HUES64 (cell line): Measurements from ENCODE around the gene PEMT.

Experiments
- H3K27ac ChIP-seq: 2 replicates; pipeline ENCODE4 v1.7.0; 2013; ENCODE audit warnings: low read depth, low read length, inconsistent platforms
- H3K27me3 ChIP-seq: 2 replicates; pipeline ENCODE4 v1.6.1; 2013; ENCODE audit warnings: mild to moderate bottlenecking, low read length; ENCODE audit not compliant: insufficient read depth
- H3K36me3 ChIP-seq: 2 replicates; pipeline ENCODE4 v1.6.1; 2013; ENCODE audit warnings: mild to moderate bottlenecking, low read length; ENCODE audit not compliant: insufficient read depth
- H3K4me1 ChIP-seq: 2 replicates; pipeline ENCODE4 v1.6.1; 2013; ENCODE audit warnings: mild to moderate bottlenecking, low read length, moderate library complexity; ENCODE audit not compliant: insufficient read depth
- H3K4me3 ChIP-seq: 2 replicates; pipeline ENCODE4 v1.5.1; 2013; ENCODE audit warnings: mild to moderate bottlenecking, low read length, moderate library complexity
- H3K9ac ChIP-seq: 2 replicates; pipeline ENCODE4 v1.6.1; 2013; ENCODE audit warnings: mild to moderate bottlenecking, low read depth, low read length
- H3K9me3 ChIP-seq: 2 replicates; pipeline ENCODE4 v1.6.1; 2013; ENCODE audit warnings: low read depth, low read length; ENCODE audit not compliant: insufficient read depth
- WGBS: fragments of 150-250, 120-280 bp; methylation state at CpG from one replicate; pipeline ENCODE4 v1.1.7; 2013; ENCODE audit warnings: missing lambda C conversion rate; 5-methylcytosine and 5-hydroxymethylcytosine counted together

Gene PEMT

DNA sequence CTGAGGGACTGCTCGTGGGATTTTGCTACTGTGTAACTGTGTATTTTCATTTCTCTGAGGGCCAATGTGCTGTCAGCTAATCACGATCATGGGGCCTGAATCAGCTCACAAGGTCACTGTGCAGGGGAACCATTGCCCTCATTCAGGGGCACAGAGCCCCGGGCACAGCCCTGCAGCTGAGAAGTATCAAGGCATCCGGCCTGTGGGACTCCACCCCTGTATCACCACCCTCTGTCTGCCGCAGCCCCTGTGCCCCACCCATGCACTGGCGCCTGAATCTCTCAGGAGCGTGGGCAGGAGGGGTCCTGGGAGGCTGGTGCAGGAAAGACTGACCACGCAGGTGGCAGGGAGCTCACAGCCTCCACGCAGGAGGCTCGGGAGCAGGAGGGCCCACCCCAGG is 51.9 kb downstream of the PEMT start:
- Histone ChIP-seq H3K27ac (no peak overlapping the region), H3K4me3 (no peak overlapping the region), H3K9me3 (no peaks in the 10 kb centered on the region), H3K36me3 (no peaks in the 10 kb centered on the region; the same call in 1 of the 2 replicates), H3K9ac (no peak overlapping the region), H3K27me3 (no peaks in the 10 kb centered on the region), H3K4me1 (no peaks in the 10 kb centered on the region)
- WGBS, result 90% methylated on average over 10 of the region's 10 CpGs

DNA sequence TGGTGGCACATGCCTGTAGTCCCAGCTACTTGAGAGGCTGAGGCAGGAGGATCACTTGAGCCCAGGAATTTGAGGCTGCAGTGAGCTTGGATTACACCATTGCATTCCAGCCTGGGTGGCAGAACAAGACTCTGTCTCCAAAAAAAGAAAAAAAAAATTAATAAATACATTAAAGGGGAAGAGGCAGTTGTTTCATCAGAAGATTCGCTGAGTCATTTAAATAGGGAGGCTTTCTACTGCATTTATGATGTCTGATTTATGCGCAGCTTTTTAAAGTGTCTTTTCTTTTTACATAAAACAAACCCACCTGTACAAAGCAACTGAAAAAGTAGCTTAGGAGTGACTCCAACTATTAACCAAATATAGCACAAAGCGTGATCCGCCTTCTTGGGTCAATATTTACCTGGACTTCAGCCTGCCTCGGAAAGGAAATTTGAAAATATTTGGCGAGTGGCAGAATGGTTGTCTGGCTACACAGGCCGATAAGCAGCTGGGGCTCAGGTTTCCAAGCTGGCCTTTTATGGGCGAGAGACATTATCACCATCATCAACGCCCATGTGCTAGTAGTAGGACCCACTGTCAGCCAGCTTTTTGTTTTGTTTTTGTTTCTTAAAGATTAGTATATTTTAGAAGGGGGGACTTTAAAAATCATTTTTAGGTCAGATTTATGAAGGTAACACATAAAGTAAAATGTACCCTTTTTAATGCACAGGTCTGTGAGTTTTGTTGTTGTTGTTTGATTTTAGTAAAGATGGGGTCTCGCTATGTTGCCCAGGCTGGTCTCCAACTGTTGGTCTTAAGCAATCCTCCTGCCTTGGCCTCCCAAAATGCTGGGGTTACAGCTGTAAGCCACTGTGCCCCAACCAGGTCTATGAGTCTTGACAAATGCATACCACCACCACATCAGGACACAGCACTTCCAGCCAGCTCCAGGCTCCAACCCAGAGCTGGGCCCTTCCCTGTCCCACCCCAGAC is 52.8 kb downstream of the PEMT start:
- Histone ChIP-seq H3K9ac (no peak overlapping the region), H3K4me1 (no peaks in the 10 kb centered on the region), H3K27ac (no peak overlapping the region), H3K36me3 (no peaks in the 10 kb centered on the region; the same call in 1 of the 2 replicates), H3K27me3 (no peaks in the 10 kb centered on the region), H3K4me3 (no peak overlapping the region), H3K9me3 (no peaks in the 10 kb centered on the region)
- WGBS, result 94% methylated on average over 10 of the region's 10 CpGs

DNA sequence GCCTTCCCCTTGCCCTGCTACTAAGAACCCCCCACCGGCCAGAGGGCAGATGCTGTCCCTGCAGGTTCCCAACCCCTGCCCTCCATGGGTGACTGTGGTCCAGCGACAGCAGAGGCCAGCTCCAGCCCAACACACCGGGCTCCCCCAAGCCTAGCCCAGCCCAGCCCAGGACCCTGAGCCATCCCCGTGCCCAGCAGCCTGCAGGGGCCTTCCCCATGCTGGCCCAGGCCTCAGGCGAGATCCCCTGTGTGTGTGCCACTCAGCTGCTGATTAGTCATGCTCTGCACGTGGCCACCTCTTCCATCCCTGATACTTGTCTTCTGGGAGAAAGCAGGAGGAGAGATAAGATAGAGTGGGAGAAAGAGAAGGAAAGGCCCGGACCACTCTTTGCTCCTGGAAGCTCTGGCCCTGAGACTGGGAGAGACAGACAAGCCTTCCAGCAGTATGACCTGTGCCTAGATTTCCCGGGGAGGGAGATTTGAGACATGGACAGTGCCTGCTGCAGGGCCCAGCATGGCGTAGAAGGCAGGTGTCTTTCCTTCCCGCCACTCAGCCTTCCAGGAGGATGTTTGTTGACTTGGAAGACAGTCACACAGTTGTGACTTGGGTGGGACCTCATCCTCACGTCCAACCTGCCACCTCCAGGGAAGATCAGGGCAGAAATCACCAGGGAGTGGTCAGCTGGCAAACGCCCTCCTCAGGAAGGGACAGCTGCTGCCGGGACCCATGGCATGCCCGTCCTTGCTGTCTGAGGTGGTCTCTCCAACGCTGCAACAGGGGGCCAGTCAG is 54.0 kb downstream of the PEMT start:
- H3K27me3 ChIP-seq, result no peaks in the 10 kb centered on the region
- 0 out of 2 replicates have a peak overlapping the region, but pooled peaks have one; percentile 20 for H3K9ac ChIP-seq
- no peaks in the 10 kb centered on the region; the same call in 1 of the 2 replicates for H3K36me3 ChIP-seq
- H3K9me3 ChIP-seq, result no peaks in the 10 kb centered on the region
- WGBS, result 85% methylated on average over 15 of the region's 15 CpGs
- no peak overlapping the region for H3K4me3 ChIP-seq
- H3K27ac ChIP-seq, result no peak overlapping the region
- H3K4me1 ChIP-seq, result no peaks in the 10 kb centered on the region

DNA sequence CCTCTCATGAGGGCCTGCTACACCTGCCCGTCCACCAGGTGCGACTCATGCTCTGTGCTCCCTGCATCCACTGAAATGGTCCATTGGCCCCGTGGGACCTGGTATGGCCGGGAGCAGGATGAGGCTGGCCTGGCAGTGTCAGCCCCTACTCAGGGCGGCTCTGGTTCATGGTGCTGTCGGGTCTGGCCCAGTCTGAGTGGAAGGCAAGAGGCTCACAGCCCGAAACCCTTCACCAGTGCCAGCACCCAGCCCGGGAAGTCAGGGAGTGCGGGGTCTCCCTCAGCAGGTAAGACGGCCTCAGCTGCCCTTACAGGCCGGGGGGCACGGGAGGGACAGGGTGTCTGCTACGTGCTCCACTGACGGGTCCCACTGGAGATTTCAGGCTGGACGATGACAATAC is 54.8 kb downstream of the PEMT start:
- H3K4me1 ChIP-seq, result no peaks in the 10 kb centered on the region
- 92% methylated on average over 15 of the region's 15 CpGs for WGBS
- no peak overlapping the region for H3K4me3 ChIP-seq
- no peaks in the 10 kb centered on the region for H3K27me3 ChIP-seq
- H3K9ac ChIP-seq, result no peak overlapping the region
- no peak overlapping the region for H3K27ac ChIP-seq
- H3K9me3 ChIP-seq, result 0 out of 2 replicates have a peak, but pooled peaks cover 2% of the 10 kb centered on the region
- H3K36me3 ChIP-seq, result no peaks in the 10 kb centered on the region; the same call in 1 of the 2 replicates

DNA sequence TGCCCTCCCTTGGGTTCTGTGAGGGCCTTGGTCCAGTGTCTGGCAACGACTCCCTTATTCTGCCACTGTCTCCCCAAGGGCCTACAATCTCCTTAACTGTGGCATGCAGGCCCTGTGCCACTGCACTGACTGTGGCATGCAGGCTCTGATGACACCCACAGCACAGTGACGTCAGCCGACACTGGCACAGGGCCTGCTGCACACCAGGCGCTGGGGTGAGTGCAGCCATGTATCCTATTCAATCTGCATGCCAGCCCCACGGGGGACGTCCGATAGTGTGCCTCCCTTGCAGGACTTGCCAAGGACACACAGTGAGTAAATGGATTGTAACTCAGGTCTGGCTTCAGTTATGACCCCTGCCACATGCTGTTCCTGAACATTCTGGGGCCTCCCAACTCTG is 55.6 kb downstream of the PEMT start:
- WGBS, result 94% methylated on average over 7 of the region's 7 CpGs
- no peaks in the 10 kb centered on the region; the same call in 1 of the 2 replicates for H3K36me3 ChIP-seq
- no peak overlapping the region for H3K4me3 ChIP-seq
- no peak overlapping the region for H3K9ac ChIP-seq
- H3K9me3 ChIP-seq, result 0 out of 2 replicates have a peak, but pooled peaks cover 2% of the 10 kb centered on the region
- H3K4me1 ChIP-seq, result no peaks in the 10 kb centered on the region
- H3K27me3 ChIP-seq, result no peaks in the 10 kb centered on the region
- H3K27ac ChIP-seq, result no peak overlapping the region

DNA sequence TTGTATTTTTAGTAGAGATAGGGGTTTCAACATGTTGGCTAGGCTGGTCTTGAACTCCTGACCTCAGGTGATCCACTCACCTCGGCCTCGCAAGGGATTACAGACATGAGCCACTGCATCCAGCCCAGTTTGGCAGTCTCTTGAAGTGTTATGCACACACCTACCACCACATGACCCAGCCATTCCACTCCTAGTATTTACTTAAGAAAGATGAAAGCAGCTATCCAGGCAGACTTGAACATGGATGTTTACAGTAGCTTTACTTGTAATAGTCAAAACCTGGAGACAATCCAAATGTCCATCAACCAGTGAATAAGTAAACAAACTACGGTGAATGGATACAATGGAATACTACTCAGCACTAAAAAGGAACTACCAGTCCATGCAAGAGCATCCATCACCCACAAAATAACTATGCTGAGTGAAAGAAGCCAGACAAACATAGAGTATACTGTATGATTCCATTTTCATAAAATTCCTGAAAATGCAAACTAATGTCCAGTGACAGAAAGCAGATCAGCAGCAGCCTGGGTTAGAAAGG is 57.5 kb downstream of the PEMT start:
- Histone ChIP-seq H3K9me3 (0 out of 2 replicates have a peak, but pooled peaks cover 2% of the 10 kb centered on the region), H3K36me3 (no peaks in the 10 kb centered on the region; the same call in 1 of the 2 replicates), H3K9ac (no peak overlapping the region), H3K27me3 (no peaks in the 10 kb centered on the region), H3K4me1 (no peaks in the 10 kb centered on the region), H3K4me3 (no peak overlapping the region), H3K27ac (no peak overlapping the region)
- 92% methylated on average over 3 of the region's 3 CpGs for WGBS

DNA sequence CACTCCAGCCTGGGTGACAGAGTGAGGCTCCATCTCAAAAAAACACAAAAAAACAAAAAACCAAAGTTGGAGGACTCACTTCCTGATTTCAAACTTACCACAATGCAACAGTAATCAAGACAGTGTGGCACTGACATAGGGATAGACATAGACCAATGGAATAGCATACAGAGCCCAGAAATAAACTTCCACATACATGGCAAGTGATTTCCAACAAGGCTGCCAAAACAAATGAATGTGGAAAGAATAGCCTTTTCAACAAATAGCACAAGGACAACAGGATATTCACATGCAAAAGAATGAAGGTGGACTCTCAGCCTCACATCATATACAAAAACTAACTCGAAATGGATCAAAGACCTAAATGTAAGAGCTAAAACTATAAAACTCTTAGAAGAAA is 58.5 kb downstream of the PEMT start:
- no peak overlapping the region for H3K27ac ChIP-seq
- no peak overlapping the region for H3K9ac ChIP-seq
- H3K4me1 ChIP-seq, result no peaks in the 10 kb centered on the region
- no peak overlapping the region for H3K4me3 ChIP-seq
- no peaks in the 10 kb centered on the region for H3K27me3 ChIP-seq
- no peaks in the 10 kb centered on the region; the same call in 1 of the 2 replicates for H3K36me3 ChIP-seq
- WGBS, result 75% methylated on average over 1 of the region's 1 CpG
- H3K9me3 ChIP-seq, result 0 out of 2 replicates have a peak, but pooled peaks cover 2% of the 10 kb centered on the region

DNA sequence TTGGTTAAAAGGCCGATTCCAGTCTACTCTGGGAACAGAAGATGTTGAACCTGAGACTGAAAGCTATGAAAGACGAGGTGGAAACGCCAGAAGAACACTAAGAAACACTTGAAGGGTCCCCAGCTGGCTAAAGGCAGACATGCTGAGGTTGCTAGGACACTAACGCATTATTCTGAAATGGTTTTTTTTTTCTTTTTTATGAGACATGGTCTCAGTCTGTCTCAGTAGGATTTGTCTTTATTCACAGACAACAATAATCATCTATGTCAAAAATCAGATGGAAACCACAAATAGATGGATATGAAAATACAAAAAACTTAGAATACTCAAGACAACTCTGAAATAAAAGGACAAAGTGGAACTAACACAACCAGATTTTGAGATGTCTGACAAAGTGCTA is 60.4 kb downstream of the PEMT start:
- no peak overlapping the region for H3K27ac ChIP-seq
- no peak overlapping the region for H3K9ac ChIP-seq
- H3K36me3 ChIP-seq, result no peaks in the 10 kb centered on the region
- H3K4me3 ChIP-seq, result no peak overlapping the region
- 0 out of 2 replicates have a peak, but pooled peaks cover 2% of the 10 kb centered on the region for H3K9me3 ChIP-seq
- H3K4me1 ChIP-seq, result no peaks in the 10 kb centered on the region
- WGBS, result 91% methylated on average over 4 of the region's 4 CpGs
- H3K27me3 ChIP-seq, result no peaks in the 10 kb centered on the region

DNA sequence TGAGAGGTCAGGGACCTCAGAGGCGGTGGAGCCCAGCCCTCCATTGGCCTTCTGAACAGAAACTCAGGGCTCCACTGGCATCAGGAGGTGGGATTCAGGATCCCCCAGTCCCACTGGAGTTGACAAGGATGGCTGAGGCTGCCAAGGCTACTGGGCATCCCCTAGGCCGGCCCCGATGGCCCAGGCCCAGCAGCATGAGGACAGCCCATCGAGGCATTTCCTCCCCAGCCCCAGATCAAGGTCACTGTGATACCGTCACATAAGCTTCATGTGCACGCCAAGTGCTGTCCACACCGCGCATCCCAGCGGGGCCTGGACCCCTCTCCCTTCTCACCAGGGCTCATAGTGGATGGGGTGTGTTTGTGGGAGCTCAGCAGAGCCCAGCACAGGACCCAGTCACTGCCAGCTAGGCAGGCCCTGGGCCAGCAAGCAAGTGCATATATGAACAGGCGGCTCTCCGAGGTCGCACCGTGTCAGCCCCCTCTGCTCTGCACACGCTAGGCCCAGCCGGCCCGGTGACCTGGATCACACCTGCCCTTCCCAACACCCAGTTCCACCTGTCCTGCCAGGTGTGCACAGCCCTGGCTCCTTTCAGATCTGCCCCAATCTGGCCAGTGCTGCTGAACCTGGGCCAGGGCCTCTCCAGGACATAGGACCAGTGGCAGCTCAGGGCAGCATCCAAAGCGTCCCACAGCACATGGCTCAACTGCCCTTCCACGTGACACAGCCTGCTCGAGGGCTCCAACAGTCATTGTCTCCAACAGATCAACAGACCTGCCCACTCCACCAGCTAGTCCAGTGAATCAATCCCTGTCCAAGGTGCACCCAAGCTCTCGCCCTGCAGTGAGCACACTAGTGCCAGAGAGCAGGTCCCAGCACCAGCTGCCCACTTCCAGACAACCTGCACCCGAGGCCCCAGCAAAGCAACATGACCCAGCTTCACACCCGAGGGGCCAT is 62.5 kb downstream of the PEMT start:
- WGBS, result 91% methylated on average over 22 of the region's 22 CpGs
- H3K4me1 ChIP-seq, result no peaks in the 10 kb centered on the region
- H3K4me3 ChIP-seq, result no peak overlapping the region
- no peaks in the 10 kb centered on the region for H3K27me3 ChIP-seq
- no peak overlapping the region for H3K9ac ChIP-seq
- peaks cover 4% of the 10 kb centered on the region; the same call in 1 of the 2 replicates for H3K9me3 ChIP-seq
- H3K27ac ChIP-seq, result no peak overlapping the region
- no peaks in the 10 kb centered on the region for H3K36me3 ChIP-seq

DNA sequence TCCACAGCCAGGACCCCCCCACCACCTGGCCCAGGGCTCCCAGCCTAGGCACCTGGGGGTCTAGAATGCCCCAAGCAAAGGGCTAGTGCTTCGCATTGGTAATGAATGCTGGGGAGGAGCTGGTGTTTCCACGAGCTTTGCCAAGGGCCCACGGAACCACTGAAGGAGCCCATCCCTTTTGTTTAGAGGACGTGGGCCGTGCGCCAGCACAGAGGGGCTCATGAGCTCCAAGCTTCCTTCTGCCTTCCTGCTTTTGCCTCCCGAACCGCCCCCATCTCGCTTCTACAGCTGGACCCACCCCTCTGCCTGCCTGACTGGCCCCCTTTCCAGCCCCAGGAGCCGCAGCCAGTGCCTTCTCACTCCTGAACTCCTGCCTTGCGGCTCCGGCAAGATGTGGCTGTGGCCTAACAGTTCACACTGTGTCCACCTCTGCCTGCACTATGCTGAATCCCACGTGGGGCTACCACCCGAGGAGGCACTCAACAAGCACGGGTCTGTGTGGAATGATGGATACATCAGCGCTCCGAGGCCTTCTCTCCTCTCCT is 63.5 kb downstream of the PEMT start:
- H3K9ac ChIP-seq, result no peak overlapping the region
- peaks cover 5% of the 10 kb centered on the region for H3K4me1 ChIP-seq
- H3K9me3 ChIP-seq, result peaks cover 4% of the 10 kb centered on the region; the same call in 1 of the 2 replicates
- no peak overlapping the region for H3K4me3 ChIP-seq
- 90% methylated on average over 17 of the region's 17 CpGs for WGBS
- H3K36me3 ChIP-seq, result no peaks in the 10 kb centered on the region
- no peaks in the 10 kb centered on the region for H3K27me3 ChIP-seq
- H3K27ac ChIP-seq, result no peak overlapping the region
